Ishikawa (cell line): ENCODE measurements around the gene PRDM2.

Experiments used
- CEBPB ChIP-seq: IDR thresholded peaks from 2 replicates; pipeline ENCODE4 v1.6.1; 2012
- CREB1 ChIP-seq: IDR thresholded peaks from 2 replicates; pipeline ENCODE4 v1.6.1; 2012; ENCODE audit warnings: low read depth
- EGR1 ChIP-seq: IDR thresholded peaks from 2 replicates; pipeline ENCODE4 v1.6.1; 2012
- EP300 ChIP-seq: IDR thresholded peaks from 2 replicates; pipeline ENCODE4 v1.6.1; 2012; ENCODE audit warnings: borderline replicate concordance
- FOXM1 ChIP-seq: IDR thresholded peaks from 2 replicates; pipeline ENCODE4 v1.6.1; 2012; ENCODE audit warnings: low read depth, borderline replicate concordance
- MAX ChIP-seq: IDR thresholded peaks from 2 replicates; pipeline ENCODE4 v1.6.1; 2012
- NFIC ChIP-seq: IDR thresholded peaks from 2 replicates; pipeline ENCODE4 v1.6.1; 2012
- RAD21 ChIP-seq: IDR thresholded peaks from 2 replicates; pipeline ENCODE4 v1.6.1; 2012; ENCODE audit warnings: low read depth
- REST ChIP-seq: IDR thresholded peaks from 2 replicates; pipeline ENCODE4 v1.6.1; 2012; ENCODE audit warnings: low read depth, mild to moderate bottlenecking
- TAF1 ChIP-seq: IDR thresholded peaks from 2 replicates; pipeline ENCODE4 v1.6.1; 2012; ENCODE audit warnings: low read depth, mild to moderate bottlenecking
- TCF12 ChIP-seq: IDR thresholded peaks from 2 replicates; pipeline ENCODE4 v1.6.1; 2012; ENCODE audit warnings: low read depth
- TEAD4 ChIP-seq: IDR thresholded peaks from 2 replicates; pipeline ENCODE4 v1.6.1; 2012
- USF1 ChIP-seq: IDR thresholded peaks from 2 replicates; pipeline ENCODE4 v1.6.1; 2012
- YY1 ChIP-seq: IDR thresholded peaks from 2 replicates; pipeline ENCODE4 v1.6.1; 2012; ENCODE audit warnings: low read depth
- ZBTB7A ChIP-seq: IDR thresholded peaks from 2 replicates; pipeline ENCODE4 v1.6.1; 2012; ENCODE audit warnings: low read depth

Gene PRDM2

GRCh38 chr1:13723810-13724209, 23.8 kb downstream of the PRDM2 start:
- TF ChIP-seq MAX = no peak
- no peak for TF ChIP-seq RAD21
- TF ChIP-seq TCF12 = no peak
- no peak for TF ChIP-seq TEAD4
- no peak for TF ChIP-seq USF1
- TF ChIP-seq EGR1 = no peak
- TF ChIP-seq FOXM1 = no peak
- TF ChIP-seq CREB1 = no peak
- TF ChIP-seq REST = no peak
- TF ChIP-seq YY1 = no peak
- no peak for TF ChIP-seq TAF1
- TF ChIP-seq ZBTB7A = no peak
- no peak for TF ChIP-seq EP300
- no peak for TF ChIP-seq NFIC
- no peak for TF ChIP-seq CEBPB

GRCh38 chr1:13725714-13726175, 25.8 kb downstream of the PRDM2 start:
- no peak for TF ChIP-seq FOXM1
- peak; percentile 40; the same call in 1 of the 2 replicates for TF ChIP-seq RAD21

GRCh38 chr1:13728091-13728715, 28.2 kb downstream of the PRDM2 start:
- TF ChIP-seq FOXM1 (no peak), RAD21 (no peak), ZBTB7A (no peak), USF1 (no peak), REST (no peak), TEAD4 (no peak), YY1 (no peak), MAX (no peak), CREB1 (no peak), EGR1 (no peak), EP300 (no peak), CEBPB (no peak), TCF12 (no peak), TAF1 (no peak), NFIC (no peak)

GRCh38 chr1:13730291-13730690, 30.3 kb downstream of the PRDM2 start:
- TF ChIP-seq YY1 = no peak
- no peak for TF ChIP-seq REST
- TF ChIP-seq NFIC = no peak
- no peak for TF ChIP-seq EP300
- TF ChIP-seq CEBPB = no peak
- TF ChIP-seq MAX = no peak
- TF ChIP-seq CREB1 = no peak
- no peak for TF ChIP-seq USF1
- no peak for TF ChIP-seq FOXM1
- TF ChIP-seq ZBTB7A = no peak
- TF ChIP-seq TEAD4 = no peak
- TF ChIP-seq TAF1 = no peak
- no peak for TF ChIP-seq TCF12
- TF ChIP-seq RAD21 = no peak
- no peak for TF ChIP-seq EGR1
